HG03354 (cell line): ENCODE measurements around the gene TMPRSS3.

Experiments
- ATAC-seq: cut with Tn5 transposase; IDR thresholded peaks from one replicate; pipeline ENCODE4 v1.9.1; 2021; ENCODE audit warnings: mild to moderate bottlenecking; ENCODE audit not compliant: unreplicated experiment, poor library complexity, severe bottlenecking

Gene TMPRSS3

GRCh38 chr21:42377211-42377950 lies 18.5 kb downstream of the TMPRSS3 start:
- ATAC-seq: no peak

- ATAC-seq: no peak
Observed at GRCh38 chr21:42376338-42376982, 19.4 kb downstream of the TMPRSS3 start.

- ATAC-seq: no peak
Observed at GRCh38 chr21:42375966-42376337, 19.9 kb downstream of the TMPRSS3 start.

DNA sequence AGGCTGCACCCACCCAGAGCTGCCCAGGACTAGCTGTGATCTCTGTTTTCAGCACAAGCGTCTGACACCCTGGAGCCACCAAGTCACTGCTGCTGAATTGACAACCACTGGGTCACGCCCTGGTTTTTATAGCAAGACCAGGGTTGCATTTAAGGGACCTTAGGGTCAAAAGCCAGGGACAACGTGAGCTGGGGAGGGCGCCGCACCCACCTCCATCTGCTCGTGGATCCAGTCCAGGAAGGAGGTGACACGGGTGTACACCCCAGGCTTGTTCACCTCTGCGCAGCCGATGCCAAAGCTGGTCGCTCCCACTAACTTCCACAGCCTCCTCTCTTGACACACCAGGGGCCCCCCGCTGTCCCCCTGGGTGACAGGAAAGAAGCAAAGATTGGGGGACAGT lies 20.3 kb downstream of the TMPRSS3 start:
- no peak for ATAC-seq

DNA sequence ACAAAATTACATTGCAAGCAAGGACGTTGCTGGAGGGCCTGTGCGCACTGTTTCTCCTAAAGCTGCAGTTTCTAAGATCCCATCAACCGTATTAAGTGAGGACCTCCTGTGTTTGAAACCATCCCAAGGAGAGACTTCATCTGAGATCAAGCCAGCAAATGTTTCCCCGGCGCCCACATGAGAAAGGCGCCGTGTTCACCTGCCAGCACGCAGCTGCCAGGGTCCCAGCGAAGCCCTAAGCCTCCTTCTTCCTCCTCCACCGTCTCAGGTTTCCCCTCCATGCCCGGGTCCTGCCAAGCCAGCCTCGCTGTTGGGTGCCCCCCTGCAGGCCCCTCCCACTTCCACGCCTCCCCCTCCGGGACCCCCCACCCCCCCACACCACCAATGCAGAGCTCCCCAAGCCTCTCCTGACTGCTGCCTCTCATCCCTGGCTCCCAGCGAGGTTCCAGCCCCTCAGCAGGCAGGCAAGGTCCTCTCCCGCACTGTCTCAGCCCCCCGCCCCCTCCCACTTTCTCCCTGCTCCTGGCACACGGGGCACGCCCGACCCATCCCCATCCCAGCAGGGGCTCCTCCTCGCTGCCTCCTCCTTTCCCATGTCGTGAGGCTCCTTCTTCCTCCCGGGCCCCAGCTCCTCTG lies 20.9 kb downstream of the TMPRSS3 start:
- ATAC-seq: no peak

- ATAC-seq: no peak
Observed at GRCh38 chr21:42374457-42374856, 21.4 kb downstream of the TMPRSS3 start.

DNA sequence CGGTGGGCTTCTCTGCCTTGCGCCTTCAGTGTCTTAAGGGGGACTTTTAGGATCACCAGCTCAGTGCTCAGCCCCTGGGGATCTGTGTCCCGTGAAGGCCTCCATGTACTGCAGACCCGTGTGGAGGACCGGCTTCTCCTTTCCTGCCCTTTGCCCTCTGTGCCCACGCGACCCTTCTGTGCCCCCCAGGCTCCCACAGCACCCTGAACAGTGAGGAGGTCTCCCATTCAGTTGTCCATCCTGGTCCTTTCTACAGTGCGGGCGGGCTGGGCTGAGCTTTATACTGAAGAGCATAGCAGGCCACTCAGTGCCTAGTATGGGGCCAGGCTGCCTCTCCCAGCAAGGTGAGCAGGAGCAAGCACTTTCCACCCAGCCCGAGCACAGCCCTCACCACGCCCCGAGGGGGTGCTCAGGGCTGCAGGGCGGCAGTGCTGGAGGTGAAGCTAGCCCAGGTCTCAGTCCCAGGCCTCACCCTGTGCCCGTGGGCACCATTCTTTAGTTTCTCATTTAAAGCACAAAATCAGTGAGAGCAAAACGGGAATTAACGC lies 21.9 kb downstream of the TMPRSS3 start:
- no peak for ATAC-seq

DNA sequence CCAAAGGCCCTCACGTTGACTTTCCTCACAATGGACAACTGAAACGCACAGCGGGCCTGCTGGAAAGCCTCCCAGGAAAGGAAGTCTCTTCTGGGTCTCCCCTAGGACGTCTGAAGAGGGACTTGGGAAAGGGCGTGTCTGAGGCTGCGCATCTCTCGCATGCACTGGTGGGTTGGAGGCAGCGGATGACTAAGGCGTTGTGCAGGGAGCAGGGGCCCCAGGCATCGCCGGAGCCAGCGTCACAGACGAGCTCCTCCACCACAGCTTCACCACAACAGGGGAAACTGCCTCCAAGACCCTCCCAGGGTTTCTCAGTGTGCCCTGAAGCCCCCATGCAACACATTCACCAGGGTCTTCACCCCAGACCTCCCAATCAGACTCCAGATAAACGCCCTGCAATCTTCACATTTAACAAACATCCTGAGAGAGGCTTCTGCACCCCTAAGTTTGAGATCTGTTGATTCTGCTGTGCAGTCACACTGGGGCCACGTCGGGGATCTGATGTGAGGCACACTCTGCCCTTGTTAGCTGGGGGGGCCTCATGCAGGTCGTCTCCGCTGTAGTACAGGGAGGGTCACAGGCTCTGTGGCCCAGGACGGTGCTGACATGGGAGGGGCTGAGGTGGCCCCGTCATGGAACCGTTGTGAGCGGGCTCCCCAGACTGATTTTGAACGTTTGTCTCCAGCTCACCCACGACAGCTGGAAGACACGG lies 22.5 kb downstream of the TMPRSS3 start:
- ATAC-seq: no peak

GRCh38 chr21:42370894-42371654 lies 24.8 kb downstream of the TMPRSS3 start:
- ATAC-seq: no peak

DNA sequence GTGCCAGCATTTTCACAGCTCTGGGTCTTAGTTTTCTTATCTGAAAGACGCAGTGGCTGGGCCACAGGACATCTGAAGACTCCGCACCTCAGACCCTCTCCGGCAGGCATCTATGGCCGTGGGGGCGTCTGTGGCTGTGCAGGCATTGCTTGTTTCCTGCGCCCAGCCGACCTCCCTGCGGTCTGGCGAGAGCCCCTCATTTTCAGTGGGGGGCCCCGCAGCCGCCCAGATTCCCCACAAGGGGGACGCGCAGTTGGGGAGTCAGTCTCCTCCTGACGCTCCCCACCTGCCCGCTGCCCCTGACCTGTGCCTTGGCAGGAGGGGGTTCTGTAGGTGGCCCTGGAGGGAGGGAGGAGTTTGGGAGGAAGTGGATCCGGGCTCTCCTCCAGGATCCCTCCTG lies 26.0 kb downstream of the TMPRSS3 start:
- no peak for ATAC-seq

- ATAC-seq: no peak
Observed at GRCh38 chr21:42367367-42368165, 28.3 kb downstream of the TMPRSS3 start.

DNA sequence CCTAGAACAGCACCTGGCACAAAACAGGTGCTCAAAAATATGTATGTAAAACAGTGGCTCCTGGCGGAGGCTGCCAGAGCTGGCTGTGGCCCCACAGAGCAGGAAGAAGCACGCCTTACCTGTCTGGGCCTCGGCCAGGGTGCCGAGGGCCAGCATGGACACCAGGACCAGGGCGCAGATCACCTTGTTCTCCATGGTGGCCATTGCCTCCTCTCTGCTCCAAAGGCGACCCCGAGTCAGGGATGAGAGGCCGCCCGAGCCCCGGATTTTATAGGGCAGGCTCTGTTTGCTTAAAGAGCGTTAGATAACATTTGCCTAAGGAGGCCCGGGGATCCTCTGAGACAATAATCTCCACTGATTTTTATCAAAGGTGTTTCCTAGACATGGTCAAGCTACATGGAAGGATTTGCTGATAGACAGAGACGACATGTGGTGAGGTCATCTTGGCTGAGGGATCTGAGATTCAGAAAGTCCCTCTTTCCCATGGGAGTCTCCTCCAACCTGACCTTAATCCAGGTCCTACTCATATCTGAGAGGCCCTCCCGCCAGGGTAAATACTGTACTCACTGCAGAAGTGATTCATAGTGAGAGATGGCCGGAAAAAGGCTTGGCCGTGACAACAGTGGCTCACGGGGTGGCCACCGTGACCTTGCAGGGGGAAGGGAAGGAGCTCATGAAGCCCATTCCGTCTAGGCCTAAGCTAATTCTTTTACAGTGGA lies 29.4 kb downstream of the TMPRSS3 start, which contains the start of gene TFF1:
Gene TFF1, minus strand, starts transcription at position 244 of the 719 bp plus-strand sequence. Its CDS starts 40 bp downstream, at position 204.
- no peak for ATAC-seq

- no peak for ATAC-seq
Observed at GRCh38 chr21:42365770-42366169, 30.1 kb downstream of the TMPRSS3 start.

- no peak for ATAC-seq
Observed at GRCh38 chr21:42364304-42364865, 31.5 kb downstream of the TMPRSS3 start.

DNA sequence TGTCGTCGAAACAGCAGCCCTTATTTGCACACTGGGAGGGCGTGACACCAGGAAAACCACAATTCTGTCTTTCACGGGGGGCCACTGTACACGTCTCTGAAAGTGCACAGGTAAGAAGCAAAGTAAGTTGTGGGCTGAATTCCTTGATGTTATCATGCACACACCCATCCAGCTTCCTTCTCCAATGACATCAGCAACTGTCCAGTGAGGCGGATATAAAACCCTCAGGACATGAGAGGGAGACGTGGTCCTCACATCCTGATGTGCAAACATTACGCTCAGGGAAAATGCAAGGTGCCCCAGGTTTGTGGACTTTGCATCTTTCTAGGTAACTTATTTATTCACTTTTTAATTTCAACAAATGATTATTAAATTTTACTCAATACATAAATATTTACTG lies 32.5 kb downstream of the TMPRSS3 start:
- ATAC-seq: no peak

- no peak for ATAC-seq
Observed at GRCh38 chr21:42362700-42363099, 33.2 kb downstream of the TMPRSS3 start.

DNA sequence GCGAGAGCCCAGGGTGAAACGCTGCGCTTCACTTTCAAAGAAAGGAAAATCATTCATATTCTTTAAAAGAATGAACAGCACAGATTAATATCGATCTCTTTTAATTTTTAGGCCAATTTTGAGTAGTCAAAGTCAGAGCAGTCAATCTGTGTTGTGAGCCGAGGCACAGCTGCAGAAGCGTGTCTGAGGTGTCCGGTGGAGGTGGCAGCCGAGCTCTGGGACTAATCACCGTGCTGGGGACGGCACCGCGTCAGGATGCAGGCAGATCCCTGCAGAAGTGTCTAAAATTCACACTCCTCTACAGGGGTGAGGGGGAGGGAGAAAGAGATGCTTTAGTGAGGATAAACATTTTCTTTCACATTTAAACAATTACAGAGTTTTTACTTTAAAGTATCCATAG lies 33.7 kb downstream of the TMPRSS3 start:
- ATAC-seq: no peak

DNA sequence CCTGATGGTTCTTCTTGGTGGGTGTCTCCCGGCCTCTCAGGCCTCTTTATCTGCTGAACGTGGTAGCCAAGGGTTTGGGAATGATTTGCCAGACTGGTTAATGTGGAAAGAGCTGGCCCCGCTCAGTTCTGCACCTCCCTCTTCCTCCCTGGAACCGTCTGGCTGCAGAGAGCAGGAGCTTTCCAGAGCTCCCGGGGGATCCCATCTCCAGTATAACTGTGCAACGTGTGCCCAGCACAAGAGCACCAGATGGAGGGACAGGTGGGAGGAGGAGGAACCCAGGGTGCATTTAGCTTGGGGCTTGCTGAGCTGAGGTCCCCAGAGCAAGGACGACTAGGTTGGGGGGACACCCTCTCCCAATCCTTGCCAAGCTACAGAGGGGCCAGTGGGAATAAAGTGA lies 34.6 kb downstream of the TMPRSS3 start:
- ATAC-seq: no peak
